IPS-NIHi7 (cell line): ENCODE measurements around the gene ANAPC16.
"Not testable (repeated sequence)": the region's sequence is repeated elsewhere in the genome, so short reads cannot be mapped to it uniquely, and the experiment has no call there.

ENCODE experiments used
- DNase-seq: peaks from one replicate; pipeline ENCODE4 v3.0.0; 2012; ENCODE audit warnings: mixed read lengths; ENCODE audit errors: extremely low spot score

The ANAPC16 gene

DNA sequence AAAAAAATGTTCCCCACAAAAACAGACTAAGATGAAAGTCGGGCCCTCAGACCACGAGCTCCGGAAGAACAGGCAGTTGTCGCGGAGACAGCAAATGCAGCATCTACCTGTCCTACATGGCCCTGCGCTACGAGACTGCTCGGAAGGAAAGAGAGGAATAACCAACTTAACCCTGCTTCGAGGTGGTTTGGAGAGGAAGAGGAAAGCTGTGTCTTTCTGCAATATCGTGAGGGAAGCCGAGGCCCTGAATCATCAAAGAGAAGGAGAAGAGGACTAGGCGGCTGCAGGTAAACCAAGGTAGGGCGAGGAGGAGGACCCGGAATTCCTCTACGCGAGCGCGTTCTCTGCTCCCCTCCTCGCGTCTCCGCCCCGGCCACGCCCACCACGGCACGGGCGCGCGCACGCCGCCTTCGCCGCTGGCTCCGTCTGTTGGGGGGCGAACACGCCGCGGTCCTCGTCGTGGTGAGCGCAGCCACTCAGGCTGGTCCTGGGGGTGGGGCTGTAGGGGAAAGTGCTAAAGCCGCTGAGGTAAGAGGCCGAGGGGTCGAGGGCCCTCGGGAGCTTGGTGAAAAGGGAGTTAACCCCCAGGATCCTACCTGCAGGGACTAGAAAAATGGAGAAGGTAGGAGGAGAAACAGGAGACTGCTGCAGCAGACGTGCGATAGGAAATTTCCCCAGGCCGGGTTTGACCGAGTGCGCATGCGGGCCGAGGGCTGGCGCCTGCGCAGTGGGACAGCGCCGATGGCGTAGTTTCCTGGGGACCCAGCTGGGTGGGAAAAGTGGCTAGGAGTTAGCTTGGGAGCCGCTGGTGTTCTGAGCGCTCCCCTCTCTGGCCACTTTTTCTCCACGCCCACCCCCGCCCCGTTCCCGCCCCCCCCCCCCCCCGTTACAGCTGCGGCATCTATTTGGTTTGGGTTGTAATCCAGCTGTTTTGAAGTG lies at the start of gene ANAPC16, which contains the start of gene ASCC1:
Gene ANAPC16, plus strand, starts transcription at position 402 of the 939 bp plus-strand sequence. CDS start 7,903 bp downstream, outside the sequence.
Gene ASCC1, minus strand, starts transcription at position 666 of the 939 bp plus-strand sequence. CDS start 2,978 bp downstream, outside the sequence.
- peak; percentile 93 for DNase-seq

DNA sequence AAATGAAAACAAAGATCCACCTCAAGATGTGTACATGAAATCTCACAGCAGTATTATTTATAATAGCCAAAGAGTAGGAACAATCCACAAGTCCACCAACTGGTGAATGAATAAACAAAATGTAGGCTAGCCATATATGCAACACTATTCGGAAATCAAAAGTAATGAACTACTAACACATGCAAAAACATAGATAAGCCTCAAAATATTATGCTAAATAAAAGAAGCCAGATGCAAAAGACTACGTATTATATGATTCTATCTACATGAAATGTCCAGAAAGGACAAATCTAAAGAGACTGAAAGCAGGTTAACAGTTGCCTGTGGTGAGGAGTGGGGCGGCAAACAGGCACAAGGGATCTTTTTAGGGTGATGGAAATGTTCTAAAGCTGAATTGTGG lies 48.7 kb upstream of the ANAPC16 start:
- DNase-seq = no peak

DNA sequence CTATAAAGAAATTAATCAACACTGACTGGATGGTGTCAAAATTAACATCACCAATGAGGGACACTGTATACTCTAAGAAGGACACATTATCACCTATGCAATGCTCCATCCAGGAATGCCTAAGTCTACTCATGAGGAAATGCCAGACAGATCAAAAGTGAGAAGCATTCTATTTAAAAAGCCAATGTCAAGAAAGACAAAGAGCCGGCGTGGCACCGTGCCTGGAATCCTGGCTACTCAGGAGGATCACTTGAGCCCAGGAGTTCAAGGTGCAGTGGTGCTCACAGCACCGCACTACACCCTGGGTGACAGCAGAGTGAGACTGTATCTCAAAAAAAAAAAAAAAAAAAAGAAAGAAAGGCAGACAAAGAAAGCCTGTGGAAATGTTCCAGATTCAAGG lies 45.5 kb upstream of the ANAPC16 start:
- DNase-seq = no peak

DNA sequence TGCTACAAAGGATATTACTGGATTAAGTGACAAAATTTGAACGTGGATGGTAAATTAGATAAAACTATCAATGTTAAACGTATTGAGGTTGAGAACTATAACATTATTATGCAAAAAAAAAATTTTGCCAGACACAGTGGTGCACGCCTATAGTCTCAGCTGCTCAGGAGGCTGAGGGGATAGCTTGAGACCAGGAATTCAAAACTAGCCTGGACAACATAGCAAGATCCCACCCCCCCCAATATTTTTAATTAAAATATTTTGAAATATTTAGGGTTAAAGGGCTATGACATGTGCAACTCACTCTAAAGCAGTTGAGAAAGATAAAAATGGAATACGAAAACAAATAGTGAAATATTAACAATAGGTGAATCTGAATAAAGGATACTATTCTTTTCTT lies 45.1 kb upstream of the ANAPC16 start:
- DNase-seq = no peak

DNA sequence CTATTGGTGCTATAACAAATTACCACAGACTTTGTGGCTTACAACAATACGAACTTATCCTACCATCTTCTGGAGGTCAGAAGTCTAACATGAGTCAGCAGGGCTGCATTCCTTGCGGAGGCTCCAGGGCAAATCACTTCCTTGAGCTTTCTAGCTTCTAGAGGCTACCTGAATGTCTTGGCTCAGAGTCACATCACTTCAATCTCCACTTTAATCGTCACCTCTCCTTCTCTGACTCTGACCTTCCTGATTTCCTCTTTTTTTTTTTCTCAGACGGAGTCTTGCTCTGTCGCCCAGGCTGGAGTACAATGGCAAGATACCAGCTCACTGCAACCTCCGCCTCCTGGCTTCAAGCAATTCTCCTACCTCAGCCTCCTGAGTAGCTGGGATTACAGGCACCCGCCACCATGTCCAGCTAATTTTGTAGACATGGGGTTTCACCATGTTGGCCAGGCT lies 44.6 kb upstream of the ANAPC16 start:
- DNase-seq = peak; percentile 19

DNA sequence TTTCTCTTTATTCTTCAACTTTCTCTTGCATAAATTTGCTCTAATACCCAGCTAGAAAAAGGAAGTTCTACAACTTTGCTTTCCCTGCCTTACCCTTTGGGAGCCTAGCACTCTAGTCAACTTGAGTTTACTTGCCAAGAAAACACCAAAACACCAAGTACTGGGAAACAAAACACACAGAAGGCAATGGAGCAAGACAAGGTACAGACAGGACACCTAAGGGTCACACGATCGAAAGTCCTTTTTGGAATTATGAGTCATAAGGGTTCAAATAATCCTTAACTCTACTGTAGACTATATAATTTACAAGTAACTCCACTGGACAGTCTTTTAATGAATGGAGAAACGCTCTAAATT lies 42.6 kb upstream of the ANAPC16 start:
- no peak for DNase-seq

DNA sequence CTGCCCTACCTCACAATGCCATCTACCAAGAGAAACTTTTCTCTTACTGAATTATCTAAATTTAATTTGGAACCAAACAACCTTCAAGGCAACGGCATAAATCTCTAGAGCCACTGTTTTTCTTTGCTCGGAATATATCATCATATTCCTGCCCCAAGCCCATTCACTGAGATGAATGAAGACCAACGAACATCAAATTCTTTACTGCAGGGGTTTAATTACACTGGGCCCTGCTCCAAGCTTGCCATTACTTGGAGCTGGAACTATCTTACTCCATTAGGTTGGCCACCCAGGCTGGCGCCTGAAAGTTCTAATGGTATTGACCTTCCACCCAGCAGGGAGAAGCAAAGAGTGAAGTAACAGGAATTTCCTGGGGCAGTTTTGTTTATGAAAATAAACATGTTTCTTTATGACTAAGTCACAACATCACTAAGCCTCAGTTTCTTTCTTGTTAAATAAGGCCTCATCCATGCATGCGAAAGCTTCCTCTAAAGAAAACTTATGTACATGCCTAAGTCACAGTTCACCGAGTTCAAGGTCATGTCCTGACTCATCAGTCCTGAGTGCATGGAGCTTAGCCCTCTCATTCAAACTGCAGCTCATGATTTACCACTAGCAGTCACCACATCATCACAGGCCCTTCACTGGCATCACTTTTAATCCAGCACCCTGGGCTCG lies 42.1 kb upstream of the ANAPC16 start:
- DNase-seq = no peak

DNA sequence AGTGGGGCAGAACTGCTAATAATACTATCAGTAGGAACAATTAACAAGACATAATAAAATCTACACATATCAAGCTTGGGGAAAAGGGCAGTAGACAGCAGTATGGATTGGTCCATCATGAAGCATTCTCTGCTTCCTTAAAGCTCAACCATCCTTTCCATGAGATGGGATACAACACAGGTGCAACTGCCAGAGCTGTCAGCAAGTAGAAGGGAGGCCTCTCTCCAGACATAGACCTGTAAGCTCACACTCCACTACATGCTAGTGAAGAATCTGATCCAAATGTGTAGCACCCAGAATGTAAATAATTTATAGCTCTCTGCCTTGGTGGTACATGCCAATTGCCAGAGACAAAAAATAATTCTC lies 41.5 kb upstream of the ANAPC16 start:
- no peak for DNase-seq

DNA sequence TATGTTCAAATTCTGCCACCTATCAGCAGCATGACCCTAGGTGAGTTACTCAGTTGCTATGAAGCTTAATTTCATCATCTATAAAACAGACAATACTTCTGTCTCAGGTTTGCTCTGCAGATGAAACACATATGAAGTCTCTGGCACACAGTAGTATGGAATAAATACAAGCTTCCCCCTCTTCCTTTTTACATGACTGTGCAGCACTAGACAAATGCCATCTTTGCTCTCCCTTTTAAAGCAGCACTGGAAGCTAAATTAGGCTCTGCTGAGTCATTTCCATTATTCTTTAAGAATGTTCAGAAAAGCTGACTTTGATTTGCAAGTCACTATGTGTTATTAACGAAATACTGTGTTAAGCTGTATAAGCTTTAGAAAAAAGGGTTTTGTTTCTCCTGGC lies 40.7 kb upstream of the ANAPC16 start:
- DNase-seq = no peak

GRCh38 chr10:72176701-72177100 lies 39.1 kb upstream of the ANAPC16 start:
- no peak for DNase-seq

GRCh38 chr10:72177454-72177853 lies 38.4 kb upstream of the ANAPC16 start:
- DNase-seq = no peak

DNA sequence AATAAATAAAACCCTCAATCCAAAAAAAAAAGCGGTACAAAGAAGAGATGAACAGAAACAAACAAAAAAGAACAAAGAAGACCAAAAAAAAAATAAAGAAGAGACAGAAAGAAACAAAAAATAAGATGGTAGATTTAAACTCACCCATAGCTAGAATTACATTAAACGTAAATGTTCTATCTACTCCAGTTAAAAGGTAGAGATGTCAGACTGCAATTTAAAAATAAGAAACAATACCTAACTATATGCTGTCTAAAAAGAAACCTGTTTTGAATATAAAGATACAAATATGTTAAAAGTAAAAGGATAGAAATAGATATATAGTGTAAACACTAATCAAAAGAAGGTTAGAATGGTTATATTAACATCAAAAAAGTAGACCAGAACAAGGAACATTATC lies 31.7 kb upstream of the ANAPC16 start:
- DNase-seq = no peak

DNA sequence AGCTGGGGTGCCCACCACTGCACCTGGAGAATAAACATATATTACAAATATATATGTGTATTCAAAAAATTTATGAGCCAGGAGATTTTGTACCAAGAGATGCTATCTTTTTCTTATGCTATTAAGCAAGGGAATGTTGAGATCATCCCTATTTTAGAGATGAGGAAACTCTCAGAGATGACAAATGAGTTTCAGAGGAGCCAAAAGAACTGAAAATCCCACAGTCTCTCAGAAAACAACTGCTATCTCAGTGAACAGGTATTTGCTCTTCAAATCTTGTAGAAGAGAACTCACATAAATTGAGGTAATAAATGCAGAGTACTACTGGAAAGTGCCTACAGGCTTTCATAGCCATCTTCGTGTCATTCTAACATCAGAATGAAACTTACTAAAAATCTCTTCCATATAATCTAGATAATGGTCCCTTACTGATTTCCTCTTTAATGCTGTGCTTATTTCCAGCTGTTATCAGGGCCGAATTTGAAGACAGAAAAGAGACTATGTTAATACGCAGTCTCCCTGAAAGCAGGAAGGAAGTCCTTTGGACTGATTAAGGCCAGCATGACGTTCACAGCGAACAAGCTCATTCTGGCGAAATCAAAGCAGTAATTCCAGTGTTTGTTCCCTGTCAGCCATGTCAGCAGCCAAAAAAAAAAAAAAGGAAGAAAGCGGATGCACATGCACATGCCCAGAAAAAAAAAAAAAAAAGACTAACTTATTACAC lies 29.4 kb upstream of the ANAPC16 start:
- DNase-seq = no peak

GRCh38 chr10:72186982-72187330 lies 28.9 kb upstream of the ANAPC16 start:
- no peak for DNase-seq

DNA sequence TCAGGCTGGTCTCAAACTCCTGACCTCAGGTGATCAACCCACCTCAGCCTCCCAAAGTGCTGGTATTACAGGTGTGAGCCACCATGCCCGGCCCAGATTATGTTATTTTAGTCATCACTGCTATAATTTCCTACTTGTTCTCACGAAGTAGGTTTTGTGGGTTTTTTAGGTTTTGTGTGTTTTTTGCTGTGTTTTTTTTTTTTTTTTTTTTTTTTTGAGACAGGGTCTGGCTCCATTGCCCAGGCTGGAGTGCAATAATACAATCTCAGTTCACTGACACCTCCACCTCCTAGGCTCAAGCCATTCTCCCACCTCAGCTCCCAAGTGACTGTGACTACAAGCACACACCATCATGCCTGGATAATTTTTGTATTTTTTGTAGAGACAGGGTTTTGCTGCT lies 20.9 kb upstream of the ANAPC16 start:
- no peak for DNase-seq

GRCh38 chr10:72200883-72201282 lies 14.9 kb upstream of the ANAPC16 start:
- DNase-seq = no peak

DNA sequence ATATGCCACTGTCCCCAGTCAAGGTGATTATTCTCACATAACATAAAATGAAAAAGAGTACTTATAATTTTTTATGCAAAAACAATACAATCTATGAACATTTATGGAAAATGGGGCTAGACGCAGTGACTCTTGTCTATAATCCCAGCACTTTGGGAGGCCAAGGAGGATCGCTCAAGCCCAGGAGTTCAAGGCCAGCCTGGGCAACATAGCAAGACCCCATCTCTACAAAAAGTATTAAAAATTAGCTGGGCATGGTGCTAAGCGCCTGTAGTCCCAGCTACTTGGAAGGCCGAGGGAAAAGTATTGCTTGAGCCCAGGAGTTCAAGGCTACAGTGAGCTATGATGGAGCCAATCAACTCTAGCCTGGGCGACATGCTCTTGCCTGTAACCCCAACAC lies 14.5 kb upstream of the ANAPC16 start:
- DNase-seq = no peak

DNA sequence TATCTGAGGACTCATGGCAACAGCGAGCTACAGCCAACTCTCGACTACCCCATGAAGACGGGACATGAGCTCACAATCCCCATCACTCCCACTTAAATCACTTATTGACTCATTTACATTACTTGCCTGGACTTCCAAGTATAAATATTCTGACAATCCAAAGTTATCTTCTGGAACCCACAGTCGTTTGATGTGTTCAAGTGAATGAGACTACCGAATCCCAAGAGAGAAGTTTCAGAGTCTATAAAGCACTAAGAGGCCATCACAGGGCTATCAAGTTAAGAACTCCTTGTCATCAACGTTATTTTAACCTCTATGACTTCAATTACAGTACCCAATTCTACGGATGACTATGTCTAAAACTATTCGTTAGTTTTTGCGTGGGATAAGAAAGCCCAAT lies 11.5 kb upstream of the ANAPC16 start:
- no peak for DNase-seq

DNA sequence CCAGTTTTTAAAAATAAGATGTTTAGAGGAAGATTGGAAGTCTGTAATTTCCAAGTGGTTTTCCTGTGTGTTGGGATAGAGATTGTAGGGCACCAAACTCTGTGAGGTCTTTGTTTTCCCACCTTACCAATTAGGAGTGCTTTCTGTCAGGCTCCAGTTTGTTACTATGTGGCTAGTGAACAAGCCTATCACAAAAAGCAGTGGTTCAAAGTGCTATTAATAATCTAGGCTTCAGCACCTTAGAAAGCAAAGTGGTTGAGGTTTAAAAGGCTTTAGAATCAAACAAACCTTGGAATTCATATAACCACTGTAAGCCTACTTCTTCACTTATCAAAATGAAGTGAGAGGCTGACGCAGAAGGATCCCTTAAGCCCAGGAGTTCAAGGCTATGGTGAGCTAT lies 11.1 kb upstream of the ANAPC16 start:
- DNase-seq = no peak

- DNase-seq = no peak
Measured at GRCh38 chr10:72206511-72207229, 9.1 kb upstream of the ANAPC16 start.

- not testable (repeated sequence) for DNase-seq
Measured at GRCh38 chr10:72208526-72208925, 7.3 kb upstream of the ANAPC16 start.

DNA sequence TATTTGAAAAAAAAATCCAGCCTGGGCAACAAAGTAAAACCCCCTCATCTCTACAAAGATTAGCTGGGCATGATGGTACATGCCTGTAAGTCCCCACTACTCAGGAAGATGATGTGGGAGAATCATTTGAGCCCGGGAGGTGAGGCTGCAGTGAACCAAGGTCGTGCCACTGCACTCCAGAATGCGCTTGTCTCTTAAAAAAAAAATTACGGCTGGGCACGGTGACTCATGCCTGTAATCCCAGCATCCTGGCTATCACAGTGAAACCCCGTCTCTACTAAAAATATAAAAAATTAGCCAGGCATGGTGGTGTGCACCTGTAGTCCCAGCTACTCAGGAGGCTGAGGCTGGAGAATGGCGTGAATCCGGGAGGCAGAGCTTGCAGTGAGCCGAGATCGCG lies 4.4 kb upstream of the ANAPC16 start:
- DNase-seq = not testable (repeated sequence)
